Aorta (tissue), 5 donors: ENCODE measurements around the gene PSG4. TPM values are rescaled to one million over a fixed set of nuclear protein-coding genes. Genes with fewer than 3 reads are reported as not detected.
"Not testable (repeated sequence)": the region's sequence is repeated elsewhere in the genome, so short reads cannot be mapped to it uniquely, and the experiment has no call there.

Experiments
- ATAC-seq: fragments of 200-7000 bp; cut with Tn5 transposase; one replicate; pipeline ENCODE4 v1.9.1; 2022; ENCODE audit warnings: moderate library complexity; ENCODE audit not compliant: low FRiP score
- DNase-seq, 2 donors: peaks; one replicate each; pipeline ENCODE4 v3.0.0-alpha.2; 2020
- H3K27ac ChIP-seq, 2 donors: one replicate each; pipeline ENCODE4 v1.5.1; 2013; ENCODE audit warnings: low read length in 2 of 2, mild to moderate bottlenecking in 2 of 2, moderate library complexity in 2 of 2, control low read depth in 1 of 2, inconsistent platforms in 1 of 2, low read depth in 1 of 2
- H3K27me3 ChIP-seq, 2 donors: one replicate each; pipeline ENCODE4 v1.6.1; 2013; ENCODE audit warnings: control low read depth in 1 of 2, low read length in 1 of 2, mild to moderate bottlenecking in 1 of 2, moderate library complexity in 1 of 2; ENCODE audit not compliant: insufficient read depth in 2 of 2, control insufficient read depth in 1 of 2
- H3K36me3 ChIP-seq, 2 donors: one replicate each; pipeline ENCODE4 v1.6.1; 2013; ENCODE audit warnings: control low read depth in 1 of 2, low read length in 1 of 2, mild to moderate bottlenecking in 1 of 2; ENCODE audit not compliant: insufficient read depth in 2 of 2, control insufficient read depth in 1 of 2
- H3K4me1 ChIP-seq, 2 donors: one replicate each; pipeline ENCODE4 v1.6.1; 2013; ENCODE audit warnings: low read length in 2 of 2, control low read depth in 1 of 2, mild to moderate bottlenecking in 1 of 2, moderate library complexity in 1 of 2; ENCODE audit not compliant: insufficient read depth in 2 of 2, control insufficient read depth in 1 of 2
- H3K4me3 ChIP-seq, 2 donors: one replicate each; pipeline ENCODE4 v1.5.1; 2013; ENCODE audit warnings: low read length in 2 of 2, control low read depth in 1 of 2, mild to moderate bottlenecking in 1 of 2
- H3K9me3 ChIP-seq: one replicate; pipeline ENCODE4 v1.6.1; 2013; ENCODE audit warnings: mild to moderate bottlenecking, low read length; ENCODE audit not compliant: control insufficient read depth
- WGBS, 2 donors: extraction: QIAGEN DNeasy Blood & Tissue Kit; methylation state at CpG; one replicate each; pipeline ENCODE4 v1.1.7; 2013; 5-methylcytosine and 5-hydroxymethylcytosine counted together
- intact Hi-C, 2 donors: fragments of 100-400 bp; cut with DNase I; formaldehyde crosslinking; loops; one replicate each; pipeline versions ENCODE4 v1.14.2 to v1.15.0; 2022
- polyA plus RNA-seq, 2 donors: library from polyadenylated mRNA; stranded (reverse); fragments of 200-250 nt; gene quantifications; one replicate each; pipeline ENCODE4 v1.2.3, GENCODE V29; 2013
- total RNA-seq, 2 donors: library from RNA; stranded (reverse); fragmentation: NEBNext Ultra II Directional; extraction: Animal tissue kit (Norgen Biotek cat#: 25700); gene quantifications; one replicate each; pipeline ENCODE4 v1.2.1, GENCODE V29; 2021
- donor health status: healthy with polysubstance abuse.
- donor health status: Bipolar disorder and iron deficiency.
- donor health status: DM: no; HTN: no; CAD: no.
- donor health status: DM: no; HTN: no; CAD: no.
- donor health status: DM: yes; HTN: yes; CAD: no.

The PSG4 gene
- total and polyA plus RNA-seq, 4 donors: not detected

DNA sequence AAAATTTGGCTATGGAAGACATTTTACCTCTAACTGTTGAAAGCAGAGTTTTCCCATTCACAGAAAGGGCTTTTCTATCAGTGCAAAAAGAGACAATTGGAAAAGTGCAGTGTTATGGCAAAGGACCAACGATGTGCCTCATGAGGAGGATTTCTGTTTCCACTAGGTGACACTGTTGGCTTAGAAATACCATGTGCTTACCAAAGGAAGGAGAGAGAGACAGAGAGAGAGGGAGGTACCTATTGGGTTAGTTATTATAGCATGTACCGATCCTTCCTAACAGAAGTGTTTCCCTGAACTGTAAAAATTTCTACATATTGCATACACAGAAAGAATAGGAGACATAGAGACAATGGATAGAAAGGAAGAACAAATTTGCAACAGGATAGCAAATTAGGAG lies 23.9 kb upstream of the PSG4 start:
- ATAC-seq: no peak
- peaks cover 5% of the 10 kb centered on the region for H3K9me3 ChIP-seq
- intact Hi-C loops: no loop called here
- WGBS, 2 donors: 68 to 73% methylated on average over 2 of the region's 2 CpGs
- no peak overlapping the region for H3K27ac ChIP-seq
- no peaks in the 10 kb centered on the region for H3K27me3 ChIP-seq
- H3K4me1 ChIP-seq: no peaks in the 10 kb centered on the region
- no peak for DNase-seq
- H3K36me3 ChIP-seq: no peaks in the 10 kb centered on the region
- no peak overlapping the region for H3K4me3 ChIP-seq

DNA sequence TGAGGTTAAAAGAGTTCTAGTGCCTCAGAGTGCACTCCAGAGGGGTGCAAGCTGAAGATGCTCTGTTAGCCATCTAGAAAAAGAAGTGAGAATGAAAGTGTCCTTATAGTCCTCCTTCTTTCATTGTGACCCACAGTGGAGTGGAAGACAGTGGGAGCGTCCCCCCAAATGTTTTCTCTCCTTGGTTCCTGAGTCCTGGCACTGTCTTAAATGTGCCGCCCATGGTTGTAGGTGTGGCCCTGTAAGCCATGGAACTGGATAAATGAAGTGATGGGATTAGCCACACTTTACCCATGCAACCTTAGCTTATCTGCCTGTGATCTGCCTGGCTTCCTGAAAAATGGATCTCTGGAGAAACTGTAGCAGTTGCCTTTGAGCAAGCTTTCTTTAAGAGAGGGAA lies 23.3 kb upstream of the PSG4 start:
- DNase-seq, intact Hi-C loops, H3K27me3 ChIP-seq, H3K4me3 ChIP-seq, H3K4me1 ChIP-seq, H3K27ac ChIP-seq, H3K36me3 ChIP-seq, ATAC-seq, H3K9me3 ChIP-seq: not testable (repeated sequence)
- WGBS, 2 donors: 71 to 77% methylated on average over 2 of the region's 2 CpGs

DNA sequence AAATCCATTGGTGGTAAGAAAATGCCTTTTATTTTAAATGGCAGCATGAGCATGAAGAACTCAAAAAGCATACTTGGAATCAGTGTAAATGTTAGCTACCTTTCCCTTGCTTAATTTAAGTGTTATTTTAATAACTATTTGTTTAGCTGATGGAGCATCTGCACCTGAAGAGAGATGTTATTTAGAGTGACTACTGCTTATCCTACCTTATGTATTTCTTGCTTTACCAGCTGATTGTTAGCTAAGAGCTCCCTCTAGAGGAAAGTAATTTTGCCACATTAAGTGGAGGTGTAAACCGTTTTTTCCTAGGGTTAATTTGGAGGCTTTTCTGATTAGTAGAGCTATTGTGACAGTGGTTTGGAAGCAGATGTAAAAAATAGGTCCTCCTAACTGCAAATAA lies 21.5 kb upstream of the PSG4 start:
- H3K36me3 ChIP-seq, H3K27ac ChIP-seq, H3K4me1 ChIP-seq, ATAC-seq, H3K4me3 ChIP-seq, H3K9me3 ChIP-seq, H3K27me3 ChIP-seq, intact Hi-C loops, DNase-seq: not testable (repeated sequence)
- 58 to 63% methylated on average over 1 of the region's 1 CpG for WGBS, 2 donors

DNA sequence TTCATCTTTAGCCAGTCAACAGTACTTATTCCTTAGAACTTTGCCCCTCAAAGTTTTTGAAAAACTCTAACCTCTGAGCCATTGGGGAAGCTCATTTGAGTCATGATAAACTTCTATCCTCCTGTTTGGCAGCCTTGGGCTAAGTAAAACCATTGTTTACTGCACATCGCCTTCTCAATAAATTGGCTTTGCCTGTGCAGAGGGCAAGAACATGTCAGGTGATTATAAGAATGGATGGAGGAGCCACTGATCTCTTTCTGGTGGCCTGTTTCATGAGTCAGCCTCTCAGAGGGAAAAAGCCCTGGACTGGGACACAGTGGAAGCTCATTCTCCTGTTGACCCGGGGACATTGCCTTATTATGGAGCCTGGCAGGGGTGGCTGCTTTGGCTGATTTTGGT lies 19.4 kb upstream of the PSG4 start:
- intact Hi-C loops: no loop called here
- DNase-seq (no peak), ATAC-seq (no peak)
- Histone ChIP-seq H3K27ac (no peak overlapping the region), H3K4me1 (no peaks in the 10 kb centered on the region), H3K36me3 (no peaks in the 10 kb centered on the region), H3K9me3 (peaks cover 5% of the 10 kb centered on the region), H3K4me3 (no peak overlapping the region), H3K27me3 (no peaks in the 10 kb centered on the region)
- WGBS, 2 donors: 83 to 88% methylated on average over 2 of the region's 2 CpGs

DNA sequence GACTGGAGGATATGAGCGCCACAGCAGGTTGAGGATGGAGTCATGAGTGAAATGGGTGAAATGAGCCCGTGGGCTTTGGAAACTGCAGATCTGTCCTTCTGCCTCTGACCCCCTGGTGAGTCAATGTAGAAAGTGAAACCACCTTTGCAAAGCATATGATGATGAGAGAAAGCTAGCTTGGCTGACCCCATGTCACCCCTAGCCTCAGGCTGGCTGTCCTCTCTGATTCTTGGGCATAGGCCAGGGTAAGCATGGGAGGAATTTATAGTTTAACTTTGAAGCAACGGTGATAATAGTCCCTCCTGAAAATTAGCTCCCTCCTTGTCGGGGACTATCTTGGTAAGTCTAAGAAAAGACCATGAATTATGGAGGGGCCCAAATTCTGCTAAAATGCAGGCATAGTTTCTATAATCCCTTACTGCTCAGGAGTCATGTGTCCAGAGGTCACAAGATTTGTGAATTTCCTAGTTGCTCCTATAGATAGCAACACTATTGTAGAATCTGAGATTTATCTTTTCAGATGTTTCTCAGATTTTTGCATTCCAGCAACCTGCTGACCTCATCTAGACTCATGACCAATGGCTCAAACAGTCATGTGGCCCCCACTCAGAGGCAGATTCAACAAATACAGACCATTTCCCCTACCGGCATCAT lies 18.9 kb upstream of the PSG4 start:
- DNase-seq, H3K4me3 ChIP-seq, H3K27me3 ChIP-seq, H3K27ac ChIP-seq, ATAC-seq, H3K9me3 ChIP-seq, intact Hi-C loops, H3K36me3 ChIP-seq, H3K4me1 ChIP-seq: not testable (repeated sequence)
- WGBS, 2 donors: 72 to 77% methylated on average over 5 of the region's 5 CpGs

DNA sequence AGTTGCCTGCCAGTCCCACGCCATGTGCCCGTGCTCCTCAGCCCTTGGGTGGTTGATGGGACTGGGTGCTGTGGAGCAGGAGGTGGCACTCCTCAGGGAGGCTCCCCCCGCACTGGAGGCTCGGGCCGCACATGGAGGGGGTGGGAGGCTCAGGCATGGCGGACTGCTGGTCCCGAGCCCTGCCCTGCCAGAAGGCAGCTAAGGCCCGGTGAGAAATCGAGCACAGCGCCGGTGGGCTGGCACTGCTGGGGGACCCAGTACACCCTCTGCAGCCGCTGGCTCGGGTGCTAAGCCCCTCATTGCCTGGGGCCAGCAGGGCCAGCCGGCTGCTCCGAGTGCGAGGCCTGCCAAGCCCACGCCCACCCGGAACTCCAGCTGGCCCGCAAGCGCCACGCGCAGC lies 16.5 kb upstream of the PSG4 start:
- H3K9me3 ChIP-seq, H3K27ac ChIP-seq, DNase-seq, intact Hi-C loops, H3K27me3 ChIP-seq, H3K36me3 ChIP-seq, H3K4me1 ChIP-seq, ATAC-seq, H3K4me3 ChIP-seq: not testable (repeated sequence)
- 88 to 94% methylated on average over 19 to 22 of the region's 22 CpGs for WGBS, 2 donors

DNA sequence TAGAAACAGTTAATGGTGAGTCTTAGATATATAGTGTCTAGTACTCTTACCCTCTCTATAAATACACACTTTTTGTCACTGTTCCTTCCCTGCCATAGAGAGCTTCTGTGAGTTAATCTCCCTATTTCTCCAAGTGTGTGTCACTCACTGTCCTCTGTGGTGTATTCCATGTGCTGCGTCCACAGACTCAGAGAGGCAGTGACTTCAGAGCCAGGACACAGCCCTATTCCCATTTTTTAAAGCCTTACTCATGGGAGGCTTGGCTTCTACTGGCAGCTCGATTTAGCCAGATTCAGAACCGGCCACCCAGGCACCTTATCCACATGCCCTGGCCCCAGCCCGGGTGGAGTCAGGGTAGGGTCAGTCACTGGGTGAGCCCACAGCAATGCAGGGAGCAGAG lies 13.7 kb upstream of the PSG4 start:
- H3K27ac ChIP-seq, H3K4me3 ChIP-seq, H3K9me3 ChIP-seq, intact Hi-C loops, ATAC-seq, H3K36me3 ChIP-seq, H3K27me3 ChIP-seq, DNase-seq, H3K4me1 ChIP-seq: not testable (repeated sequence)
- 78% methylated on average over 4 of the region's 4 CpGs for WGBS, 2 donors

DNA sequence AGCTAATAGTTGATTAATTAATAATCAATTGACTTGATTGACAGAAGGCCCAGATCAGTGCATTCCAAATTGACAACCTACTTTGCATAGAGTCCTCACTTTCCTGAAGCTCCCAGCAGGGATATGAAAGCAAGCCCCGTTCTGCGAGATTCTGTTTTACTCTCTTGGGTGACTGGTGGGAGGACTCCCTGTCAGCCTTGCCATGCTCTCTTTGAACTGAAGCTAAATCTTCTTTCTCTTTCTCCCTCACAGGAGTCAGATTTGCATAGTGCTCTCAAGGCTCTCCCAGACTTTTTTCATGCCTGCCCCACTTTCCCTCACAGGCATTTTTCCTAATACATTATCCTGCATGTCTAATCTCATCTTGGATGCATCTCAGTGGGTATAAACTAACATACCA lies 10.4 kb upstream of the PSG4 start:
- ATAC-seq, H3K27me3 ChIP-seq, DNase-seq, H3K27ac ChIP-seq, H3K36me3 ChIP-seq, intact Hi-C loops, H3K4me3 ChIP-seq, H3K9me3 ChIP-seq, H3K4me1 ChIP-seq: not testable (repeated sequence)
- 14 to 28% methylated on average over 2 of the region's 2 CpGs for WGBS, 2 donors

DNA sequence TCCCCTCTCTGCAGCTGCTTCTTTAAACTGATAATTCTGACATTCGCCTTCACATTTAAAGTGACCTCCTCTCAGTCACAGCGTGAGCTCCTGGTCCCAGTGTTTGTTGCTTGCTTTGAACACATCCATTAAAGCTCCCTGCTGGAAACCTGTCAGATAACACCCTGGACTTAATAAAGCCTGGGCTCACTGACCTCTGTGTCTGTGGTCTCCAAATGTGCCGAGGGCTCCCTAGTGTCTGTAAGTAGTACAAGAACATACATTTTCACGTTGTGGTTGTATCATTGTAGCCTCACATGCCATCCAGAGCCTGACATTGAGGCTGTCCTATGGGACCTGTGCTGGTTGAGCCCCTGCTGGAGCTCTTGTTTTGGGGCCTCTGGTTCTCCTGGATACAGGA lies 2.6 kb upstream of the PSG4 start:
- H3K4me1 ChIP-seq: no peaks in the 10 kb centered on the region
- H3K27me3 ChIP-seq: no peaks in the 10 kb centered on the region
- H3K9me3 ChIP-seq: no peaks in the 10 kb centered on the region
- intact Hi-C loops: no loop called here
- ATAC-seq (no peak), DNase-seq (no peak)
- H3K36me3 ChIP-seq: no peaks in the 10 kb centered on the region
- H3K4me3 ChIP-seq: no peak overlapping the region
- H3K27ac ChIP-seq: no peak overlapping the region
- WGBS, 2 donors: 38 to 51% methylated on average over 4 of the region's 4 CpGs
